Small intestine (tissue), 7 donors: ENCODE results near the gene TEX29. TPM values are rescaled to one million over a fixed set of nuclear protein-coding genes. Genes with fewer than 3 reads are reported as not detected.

Source experiments
- DNase-seq, 2 donors: peaks; one replicate each; pipeline versions ENCODE4 v3.0.0 to v3.0.0-alpha.2; 2013
- FAIRE-seq: peaks from 2 replicates; lab custom pipeline; 2012; peaks lifted over from hg19 to GRCh38; lab: Jason Lieb, UNC
- H3K27ac ChIP-seq, 3 donors: one replicate each; pipeline ENCODE4 v1.5.1; 2013; ENCODE audit warnings: low read length in 2 of 3, mild to moderate bottlenecking in 2 of 3, control low read depth in 1 of 3, inconsistent platforms in 1 of 3, low read depth in 1 of 3, moderate library complexity in 1 of 3
- H3K27me3 ChIP-seq, 3 donors: one replicate each; pipeline ENCODE4 v1.6.1; 2013; ENCODE audit warnings: low read length in 3 of 3, inconsistent platforms in 1 of 3; ENCODE audit not compliant: control insufficient read depth in 3 of 3, insufficient read depth in 3 of 3
- H3K36me3 ChIP-seq, 3 donors: one replicate each; pipeline ENCODE4 v1.6.1; 2013; ENCODE audit warnings: low read length in 3 of 3, inconsistent platforms in 1 of 3, low read depth in 1 of 3, mild to moderate bottlenecking in 1 of 3, moderate library complexity in 1 of 3; ENCODE audit not compliant: control insufficient read depth in 3 of 3, insufficient read depth in 2 of 3
- H3K4me1 ChIP-seq, 3 donors: one replicate each; pipeline ENCODE4 v1.6.1; 2013; ENCODE audit warnings: low read length in 2 of 3, inconsistent platforms in 1 of 3, low read depth in 1 of 3, mild to moderate bottlenecking in 1 of 3, moderate library complexity in 1 of 3; ENCODE audit not compliant: control insufficient read depth in 3 of 3, insufficient read depth in 2 of 3
- H3K4me3 ChIP-seq, 3 donors: one replicate each; pipeline ENCODE4 v1.5.1; 2013; ENCODE audit warnings: low read length in 3 of 3, control low read depth in 1 of 3, inconsistent platforms in 1 of 3, low read depth in 1 of 3, mild to moderate bottlenecking in 1 of 3, moderate library complexity in 1 of 3
- H3K9me3 ChIP-seq, 2 donors: one replicate each; pipeline ENCODE4 v1.6.1; 2013; ENCODE audit warnings: low read depth in 1 of 2, low read length in 1 of 2; ENCODE audit not compliant: control insufficient read depth in 2 of 2, insufficient read depth in 1 of 2
- WGBS, 3 donors: extraction: QIAGEN DNeasy Blood & Tissue Kit; methylation state at CpG; one replicate each; pipeline ENCODE4 v1.1.7; 2013; 5-methylcytosine and 5-hydroxymethylcytosine counted together
- polyA plus RNA-seq, 4 donors: library from polyadenylated mRNA; stranded (reverse) in 3 of 4; unstranded in 1 of 4; fragments of 200-250 nt in 3 of 4; fragments of 120-200 nt in 1 of 4; gene quantifications; one replicate each; pipeline versions ENCODE4 v1.2.1 to v1.2.3, GENCODE V29; 2013
- donor health status: healthy with polysubstance abuse.
- donor health status: control.
- donor health status: control.
- donor health status: Bipolar disorder and iron deficiency.
- donor health status: healthy.

TEX29 gene
- polyA plus RNA-seq, 4 donors, result 0.15 to 5.8 (median 1.7) TPM

DNA sequence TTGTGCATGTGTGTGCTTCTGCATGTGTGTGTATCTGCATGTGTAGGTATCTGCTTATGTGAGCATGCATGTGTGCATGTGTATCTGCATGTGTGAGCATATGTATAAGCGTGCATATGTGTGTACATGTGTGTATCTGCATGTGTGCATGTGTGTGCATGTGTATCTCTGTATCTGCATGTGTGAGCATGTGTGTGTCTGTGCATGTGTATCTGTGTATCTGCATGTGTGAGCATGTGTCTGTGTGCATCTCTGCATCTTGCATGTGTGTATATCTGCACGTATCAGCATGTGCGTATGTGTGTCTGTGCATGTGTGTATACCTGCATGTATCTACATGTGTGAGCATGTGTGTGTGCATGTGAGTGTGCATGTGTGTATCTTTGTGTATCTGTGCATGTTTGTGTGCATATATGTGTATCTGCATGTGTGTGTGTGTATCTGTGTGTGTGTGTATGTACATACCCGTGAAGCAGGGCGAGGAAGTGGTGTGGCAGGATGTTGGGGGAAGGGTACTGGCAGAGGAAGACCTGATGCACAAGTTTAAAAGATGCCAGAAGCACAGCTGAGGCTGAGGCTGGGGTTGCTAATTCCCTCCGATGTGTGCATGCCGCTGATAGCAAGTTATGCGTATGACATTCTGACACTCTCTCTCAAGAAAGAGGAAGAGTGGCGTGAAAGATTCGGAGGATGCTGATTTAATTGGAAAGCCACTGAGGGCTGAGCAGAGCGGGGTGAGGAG is 64.2 kb downstream of the TEX29 start:
- H3K4me1 ChIP-seq, result no peaks in the 10 kb centered on the region
- peaks cover 0 to 8% of the 10 kb centered on the region in 2 donors for H3K9me3 ChIP-seq
- H3K27me3 ChIP-seq, result no peaks in the 10 kb centered on the region
- FAIRE-seq (no peak), DNase-seq (no peak)
- no peak overlapping the region for H3K27ac ChIP-seq
- WGBS, 3 donors, result 62 to 82% (median 70%) methylated on average over 11 of the region's 11 CpGs
- H3K4me3 ChIP-seq, result no peak overlapping the region
- H3K36me3 ChIP-seq, result no peaks in the 10 kb centered on the region

DNA sequence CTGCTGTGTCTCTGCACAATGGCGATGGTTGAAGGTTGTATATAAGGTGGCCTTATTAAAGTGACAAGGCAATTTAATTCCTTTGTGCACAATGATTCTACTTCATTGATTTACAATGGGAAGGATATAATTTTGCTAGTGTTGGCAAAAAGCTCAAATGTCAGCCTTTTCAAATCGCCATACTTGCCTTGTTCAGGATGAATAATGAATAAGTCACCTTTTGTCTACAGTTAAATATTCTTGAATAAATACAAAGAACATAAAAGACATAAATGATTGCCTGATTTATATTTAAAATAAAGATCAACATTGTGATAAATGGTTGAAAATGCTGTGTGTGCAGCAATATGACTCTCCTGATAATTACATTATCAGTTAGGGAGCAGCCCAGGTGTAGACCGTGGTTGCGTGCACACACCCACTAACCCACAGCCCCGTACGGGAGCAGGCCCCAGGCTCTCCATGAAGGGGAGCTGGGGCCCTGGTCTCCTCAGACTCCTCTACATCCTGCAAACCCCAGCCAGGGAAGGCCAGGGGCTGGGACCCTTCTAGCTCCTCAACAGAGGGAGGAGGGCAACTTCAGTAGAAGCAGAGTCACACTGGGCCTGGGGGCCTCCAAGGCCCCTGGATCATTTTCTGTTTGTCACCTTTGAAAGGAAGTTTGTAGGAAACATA is 64.9 kb downstream of the TEX29 start:
- peaks cover 0 to 6% of the 10 kb centered on the region in 2 donors for H3K9me3 ChIP-seq
- FAIRE-seq (no peak), DNase-seq (no peak)
- H3K27ac ChIP-seq, result no peak overlapping the region
- no peaks in the 10 kb centered on the region for H3K27me3 ChIP-seq
- no peaks in the 10 kb centered on the region for H3K4me1 ChIP-seq
- WGBS, 3 donors, result 60 to 65% (median 63%) methylated on average over 6 of the region's 6 CpGs
- no peaks in the 10 kb centered on the region for H3K36me3 ChIP-seq
- no peak overlapping the region for H3K4me3 ChIP-seq

DNA sequence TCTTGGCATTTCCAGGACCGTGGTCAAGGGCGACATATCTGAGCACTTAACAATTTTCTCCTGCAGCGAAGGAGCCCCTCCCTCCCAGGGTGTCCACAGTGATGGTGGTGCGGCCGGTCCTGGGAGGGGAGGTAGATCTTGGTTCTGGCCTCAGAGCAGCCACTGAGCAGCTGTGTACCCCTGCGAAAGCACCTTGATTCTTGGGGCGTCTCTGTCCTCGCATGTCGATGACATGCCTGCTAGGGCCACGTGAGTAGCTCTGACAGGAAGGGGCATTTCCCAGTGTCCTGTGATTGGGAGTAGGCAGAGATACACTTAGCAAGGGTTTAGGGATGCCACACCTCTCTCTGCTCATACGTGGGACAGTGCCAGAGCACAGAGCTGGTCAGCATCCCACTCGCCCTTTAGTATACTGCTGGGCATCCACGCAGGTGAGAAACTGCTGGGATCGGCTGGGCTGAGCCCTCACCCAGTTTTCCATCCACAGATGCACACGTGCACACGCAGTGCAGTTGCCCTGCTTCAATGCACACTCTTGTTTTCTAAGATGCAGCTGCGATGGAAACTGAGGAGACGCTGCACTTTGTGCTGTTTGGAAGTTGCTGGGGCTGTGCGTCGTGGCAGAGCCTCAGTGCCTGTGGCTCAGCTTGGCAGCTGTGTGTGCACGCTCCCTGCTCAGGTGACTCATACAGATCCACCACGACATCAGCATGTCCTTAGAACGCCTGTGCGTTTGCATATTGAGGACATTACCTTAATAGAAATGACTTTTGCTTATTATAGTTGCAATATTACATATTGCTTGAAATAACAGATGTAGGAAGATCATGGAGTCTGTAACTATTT is 66.8 kb downstream of the TEX29 start:
- H3K27ac ChIP-seq, result no peak overlapping the region
- FAIRE-seq, result no peak
- no peak overlapping the region for H3K4me3 ChIP-seq
- H3K27me3 ChIP-seq, result no peaks in the 10 kb centered on the region
- no peaks in the 10 kb centered on the region for H3K36me3 ChIP-seq
- 75 to 84% (median 78%) methylated on average over 24 of the region's 24 CpGs for WGBS, 3 donors
- DNase-seq, result no peak
- no peaks in the 10 kb centered on the region for H3K4me1 ChIP-seq
- H3K9me3 ChIP-seq, result no peaks in the 10 kb centered on the region

DNA sequence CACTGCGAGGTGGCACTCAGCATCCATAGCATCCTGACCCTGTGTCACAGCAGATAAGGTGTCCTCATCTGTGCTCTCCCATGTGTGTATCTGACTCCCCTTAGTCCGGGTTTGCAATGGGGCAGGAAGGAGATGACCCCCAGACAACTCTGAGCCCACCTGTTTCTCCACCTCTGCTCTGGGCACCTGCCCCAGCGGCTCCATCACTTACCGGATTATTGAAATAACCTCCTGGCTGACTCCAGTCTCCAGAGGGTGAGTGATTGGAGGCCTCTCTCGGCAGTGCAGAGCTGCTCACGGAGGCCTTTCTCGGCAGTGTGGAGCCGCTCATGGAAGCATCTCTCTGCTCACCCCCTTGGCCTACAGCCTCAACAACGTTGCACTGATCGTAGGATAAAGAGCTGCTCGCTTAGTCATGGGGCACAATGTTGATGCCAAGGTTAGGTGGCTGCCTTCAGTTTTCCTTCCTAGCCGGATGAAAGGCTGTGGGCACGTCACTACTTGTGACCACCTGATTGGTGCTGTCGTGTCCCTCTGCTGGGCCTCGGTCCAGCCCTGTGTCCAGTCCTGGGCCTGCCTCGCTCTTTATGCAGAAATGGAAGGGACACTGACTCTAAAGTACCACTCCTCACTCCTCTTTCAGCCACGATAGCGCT is 67.6 kb downstream of the TEX29 start:
- no peak for FAIRE-seq

DNA sequence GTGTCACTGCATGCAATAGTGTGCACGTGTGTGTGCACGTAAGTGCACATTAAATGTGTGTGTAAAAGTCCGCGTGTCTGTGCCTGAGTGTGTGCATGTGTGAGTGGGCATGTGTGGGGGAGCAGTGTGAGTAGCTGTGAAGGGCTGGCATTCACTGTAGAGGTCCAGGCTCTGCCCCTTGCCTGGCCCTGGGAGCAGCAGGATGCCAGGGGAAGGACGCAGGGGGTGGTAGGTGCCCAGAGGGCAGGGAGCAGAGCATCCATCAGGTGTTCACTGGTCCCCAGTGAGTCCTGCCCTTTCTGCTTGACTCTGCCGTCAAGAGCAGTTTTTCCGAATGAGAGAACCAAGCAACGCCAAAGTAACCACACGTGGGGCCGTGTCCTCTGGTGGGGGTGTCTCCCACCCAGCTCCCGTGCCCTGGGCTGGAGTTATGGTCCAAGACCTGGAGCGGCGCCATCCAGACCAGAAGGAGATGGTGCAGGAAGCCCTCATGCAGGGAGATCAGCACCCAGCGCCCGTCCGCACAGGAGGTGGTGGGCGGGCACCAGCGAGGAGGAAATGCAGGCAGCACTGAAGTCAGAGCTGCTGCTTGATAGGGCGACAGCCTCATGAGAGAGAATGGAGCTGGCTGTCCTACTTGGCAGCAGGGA is 68.5 kb downstream of the TEX29 start:
- WGBS, 3 donors, result 75 to 79% (median 79%) methylated on average over 16 to 19 of the region's 19 CpGs
- DNase-seq (no peak), FAIRE-seq (no peak)
- Histone ChIP-seq H3K27me3 (no peaks in the 10 kb centered on the region), H3K4me1 (no peaks in the 10 kb centered on the region), H3K4me3 (no peak overlapping the region), H3K9me3 (no peaks in the 10 kb centered on the region), H3K27ac (no peak overlapping the region), H3K36me3 (no peaks in the 10 kb centered on the region)

More for the DNA sequence above, 67.6 kb downstream of the TEX29 start:
- Histone ChIP-seq H3K4me3 (no peak overlapping the region), H3K4me1 (no peaks in the 10 kb centered on the region), H3K9me3 (no peaks in the 10 kb centered on the region), H3K36me3 (no peaks in the 10 kb centered on the region), H3K27me3 (no peaks in the 10 kb centered on the region), H3K27ac (no peak overlapping the region)
- WGBS, 3 donors, result 78 to 83% (median 79%) methylated on average over 18 of the region's 18 CpGs
- no peak for DNase-seq

DNA sequence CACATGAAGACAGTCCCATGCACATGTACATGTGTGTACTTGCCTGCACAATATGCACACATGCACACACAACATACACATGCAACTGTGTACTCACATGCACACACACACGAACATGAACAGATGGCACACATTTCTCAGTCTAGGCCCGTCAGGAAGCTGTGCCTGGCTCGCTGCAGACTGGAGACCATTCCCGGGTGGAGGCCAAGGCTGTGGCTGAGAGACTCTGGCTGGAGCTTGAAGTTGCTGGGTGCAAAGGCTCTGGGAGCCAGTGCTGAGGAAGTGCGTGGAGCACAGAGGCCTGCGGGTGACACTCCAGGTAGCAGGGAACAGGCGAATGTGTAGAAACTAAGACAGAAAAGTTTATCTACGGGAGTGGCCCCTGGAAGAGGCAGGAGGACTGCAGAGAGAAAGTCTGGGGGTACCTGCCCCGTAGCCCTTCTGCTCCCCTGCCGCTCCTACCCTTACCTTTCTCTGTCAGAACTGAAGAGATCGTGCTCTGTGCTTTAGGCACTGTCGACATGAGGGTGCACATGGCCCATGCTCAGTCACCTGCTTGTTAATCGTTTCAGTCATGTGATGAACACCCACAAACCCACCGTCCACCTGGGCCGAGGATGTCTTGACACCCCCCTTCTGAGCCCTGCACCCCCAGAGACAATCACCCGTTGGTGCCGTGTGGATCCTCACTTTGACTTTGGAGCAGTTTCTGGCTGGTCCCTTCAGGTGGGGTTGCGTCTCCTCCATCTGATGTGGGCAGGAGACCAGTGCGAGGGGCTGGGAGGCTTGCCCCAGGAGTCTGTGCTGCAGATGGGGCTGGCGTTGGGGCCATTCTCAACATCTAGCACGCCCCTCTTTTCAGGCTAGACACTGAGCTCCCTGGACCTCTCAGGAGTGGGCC is 69.4 kb downstream of the TEX29 start:
- no peaks in the 10 kb centered on the region for H3K4me1 ChIP-seq
- H3K36me3 ChIP-seq, result no peaks in the 10 kb centered on the region
- no peak overlapping the region for H3K4me3 ChIP-seq
- H3K9me3 ChIP-seq, result no peaks in the 10 kb centered on the region
- no peak for FAIRE-seq
- no peak for DNase-seq
- H3K27ac ChIP-seq, result no peak overlapping the region
- H3K27me3 ChIP-seq, result no peaks in the 10 kb centered on the region
- 66 to 76% (median 75%) methylated on average over 21 of the region's 21 CpGs for WGBS, 3 donors

DNA sequence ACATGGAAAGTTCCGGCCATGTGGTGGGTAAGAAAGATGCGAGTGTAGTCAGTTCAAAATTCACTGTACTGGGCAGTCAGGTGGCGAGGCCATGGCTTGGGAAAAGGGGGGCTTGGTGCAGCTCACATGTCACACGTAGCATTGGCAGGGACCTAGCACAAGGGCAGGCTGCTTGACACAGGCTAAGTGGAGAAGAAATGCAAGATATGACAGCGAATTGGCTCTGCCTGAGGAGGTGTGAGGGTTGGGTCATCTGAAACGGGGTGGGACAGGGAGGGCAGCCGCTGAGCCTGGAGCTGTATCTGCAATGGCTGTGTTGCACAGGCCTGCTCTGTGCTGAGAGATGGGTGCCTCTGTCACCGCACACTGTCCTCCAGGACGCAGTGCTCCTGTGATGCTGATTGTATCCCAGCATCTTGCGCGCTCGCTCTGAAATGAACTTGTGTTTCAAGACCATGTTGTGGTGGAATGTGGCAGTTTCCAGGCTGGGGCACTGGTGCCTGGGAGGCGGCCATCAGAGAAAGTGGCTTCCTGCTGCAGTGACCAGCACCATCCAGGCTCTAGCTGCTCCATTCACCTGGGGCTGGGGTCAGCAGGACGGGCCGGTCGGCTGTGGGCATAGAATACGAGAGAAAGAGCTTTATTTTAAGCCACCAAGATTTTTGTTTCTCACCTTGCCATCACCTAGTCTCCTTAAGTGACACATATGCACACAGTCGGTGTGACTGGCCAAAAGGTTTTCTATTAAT is 70.3 kb downstream of the TEX29 start:
- FAIRE-seq, result no peak
- Histone ChIP-seq H3K36me3 (no peaks in the 10 kb centered on the region), H3K27me3 (no peaks in the 10 kb centered on the region), H3K4me3 (no peak overlapping the region), H3K27ac (no peak overlapping the region), H3K9me3 (no peaks in the 10 kb centered on the region), H3K4me1 (no peaks in the 10 kb centered on the region)
- no peak for DNase-seq
- WGBS, 3 donors, result 80 to 83% (median 81%) methylated on average over 18 of the region's 18 CpGs
